HepG2 (cell line): ENCODE data around the gene FKBP10. TPM values are rescaled to one million over a fixed set of nuclear protein-coding genes. Genes with fewer than 3 reads are reported as not detected.

Source experiments
- EEA1 ChIP-seq: sonication (generic); formaldehyde crosslinking; IDR thresholded peaks from 2 replicates; pipeline ENCODE4 v1.5.1; 2020; ENCODE audit warnings: mild to moderate bottlenecking, missing genetic modification reagents, borderline replicate concordance
- ERF ChIP-seq: IDR thresholded peaks from 2 replicates; pipeline ENCODE4 v1.6.1; 2018; ENCODE audit warnings: missing biosample characterization, missing genetic modification reagents
- MTA1 ChIP-seq: sonication (generic); formaldehyde crosslinking; IDR thresholded peaks from 2 replicates; pipeline ENCODE4 v1.4.0; 2020; ENCODE audit warnings: missing genetic modification reagents, mild to moderate bottlenecking, borderline replicate concordance
- NCOR1 ChIP-seq: fragments of 200-600 bp; sonication (generic); IDR thresholded peaks from 2 replicates; pipeline ENCODE4 v1.7.0; 2017; ENCODE audit warnings: antibody characterized with exemption, low read length, borderline replicate concordance
- NFYB ChIP-seq: sonication (generic); formaldehyde crosslinking; IDR thresholded peaks from 2 replicates; pipeline ENCODE4 v1.4.0; 2020; ENCODE audit warnings: missing genetic modification reagents
- PCBP1 ChIP-seq: fragments of 200-400 bp; formaldehyde crosslinking; IDR thresholded peaks from 2 replicates; pipeline ENCODE4 v1.6.1; 2017; ENCODE audit warnings: mild to moderate bottlenecking, low read depth, low read length, borderline replicate concordance
- PHF8 ChIP-seq: sonication (generic); formaldehyde crosslinking; IDR thresholded peaks from 2 replicates; pipeline ENCODE4 v1.5.0; 2020; ENCODE audit warnings: missing genetic modification reagents
- PTBP1 ChIP-seq: fragments of 200-400 bp; formaldehyde crosslinking; IDR thresholded peaks from 2 replicates; pipeline ENCODE4 v1.6.1; 2018; ENCODE audit warnings: low read length, low read depth; ENCODE audit not compliant: poor library complexity, severe bottlenecking
- SOX13 ChIP-seq, 3 experiments: fragments of 450-650 bp in 1 of 3; sonication (generic) in 1 of 3; formaldehyde crosslinking in 1 of 3; IDR thresholded peaks in 2 of 3; conservative IDR thresholded peaks in 1 of 3; 2 replicates each; pipeline versions ENCODE4 v1.5.0 to v1.6.1; 2016 to 2020; ENCODE audit warnings: antibody characterized with exemption in 1 of 3, mild to moderate bottlenecking in 1 of 3, missing compliant biosample characterization in 1 of 3, missing genetic modification reagents in 1 of 3, moderate library complexity in 1 of 3
- TMF1 ChIP-seq: sonication (generic); formaldehyde crosslinking; IDR thresholded peaks from 2 replicates; pipeline ENCODE4 v1.8.1; 2022; ENCODE audit warnings: low read depth, missing genetic modification reagents
- YEATS4 ChIP-seq: sonication (generic); formaldehyde crosslinking; IDR thresholded peaks from 2 replicates; pipeline ENCODE4 v1.4.0; 2020; ENCODE audit warnings: missing genetic modification reagents, borderline replicate concordance
- ZNF253 ChIP-seq: sonication (generic); formaldehyde crosslinking; IDR thresholded peaks from 2 replicates; pipeline ENCODE4 v1.8.0; 2022; ENCODE audit warnings: mild to moderate bottlenecking, missing genetic modification reagents, borderline replicate concordance
- ZNF652 ChIP-seq: IDR thresholded peaks from 2 replicates; pipeline ENCODE4 v1.6.1; 2016; ENCODE audit warnings: low read depth, borderline replicate concordance
- ZNF782 ChIP-seq: sonication (generic); formaldehyde crosslinking; IDR thresholded peaks from 2 replicates; pipeline ENCODE4 v1.4.0; 2020; ENCODE audit warnings: missing genetic modification reagents, mild to moderate bottlenecking, borderline replicate concordance
- ZNF891 ChIP-seq: sonication (generic); formaldehyde crosslinking; IDR thresholded peaks from 2 replicates; pipeline ENCODE4 v1.5.0; 2020; ENCODE audit warnings: mild to moderate bottlenecking, missing genetic modification reagents
- polyA plus RNA-seq, 8 experiments: library from polyadenylated mRNA; depleted of rRNA in 3 of 8; stranded (reverse) in 7 of 8; unstranded in 1 of 8; fragments of >200 nt; fragmentation: Illumina TruSeq in 4 of 8; extraction: Trizol in 4 of 8; gene quantifications; 2 replicates each; pipeline versions ENCODE4 v1.2.1 to v1.2.3, GENCODE V29; 2011 to 2016; ENCODE audit warnings: low read depth in 4 of 8, missing spikeins in 1 of 8, mixed read lengths in 1 of 8; ENCODE audit not compliant: insufficient read depth in 1 of 8
- total RNA-seq, 5 experiments: library from RNA; depleted of rRNA; stranded (reverse); fragments of >200 nt; fragmentation: Illumina TruSeq; extraction: Trizol; gene quantifications; 2 replicates each; pipeline ENCODE4 v1.2.3, GENCODE V29; 2016; ENCODE audit warnings: low read depth in 1 of 5
- TF ChIP-seq, protein P1 (sequence below): sonication (generic); formaldehyde crosslinking; IDR thresholded peaks from 2 replicates; pipeline ENCODE4 v1.8.0; 2022; ENCODE audit warnings: mild to moderate bottlenecking, missing genetic modification reagents, moderate library complexity
- TF ChIP-seq, protein P2 (sequence below): sonication (generic); formaldehyde crosslinking; IDR thresholded peaks from 2 replicates; pipeline ENCODE4 v1.4.0; 2020; ENCODE audit warnings: missing genetic modification reagents
- TF ChIP-seq, protein P3 (sequence below): sonication (generic); formaldehyde crosslinking; IDR thresholded peaks from 2 replicates; pipeline ENCODE4 v1.9.0; 2021; ENCODE audit warnings: missing genetic modification reagents, borderline replicate concordance
- TF ChIP-seq, protein P4 (sequence below): sonication (generic); formaldehyde crosslinking; IDR thresholded peaks from 2 replicates; pipeline ENCODE4 v1.4.0; 2020; ENCODE audit warnings: missing genetic modification reagents, low read depth, mild to moderate bottlenecking, borderline replicate concordance
- TF ChIP-seq, protein P5 (sequence below): sonication (generic); formaldehyde crosslinking; IDR thresholded peaks from 2 replicates; pipeline ENCODE4 v1.4.0; 2020; ENCODE audit warnings: mild to moderate bottlenecking, missing genetic modification reagents

The FKBP10 gene
- total and polyA plus RNA-seq, 2 of the 13 experiments (the other 11 are each of a cell fraction or from before 2014, with no cell fraction given) = 149 to 573 TPM

DNA sequence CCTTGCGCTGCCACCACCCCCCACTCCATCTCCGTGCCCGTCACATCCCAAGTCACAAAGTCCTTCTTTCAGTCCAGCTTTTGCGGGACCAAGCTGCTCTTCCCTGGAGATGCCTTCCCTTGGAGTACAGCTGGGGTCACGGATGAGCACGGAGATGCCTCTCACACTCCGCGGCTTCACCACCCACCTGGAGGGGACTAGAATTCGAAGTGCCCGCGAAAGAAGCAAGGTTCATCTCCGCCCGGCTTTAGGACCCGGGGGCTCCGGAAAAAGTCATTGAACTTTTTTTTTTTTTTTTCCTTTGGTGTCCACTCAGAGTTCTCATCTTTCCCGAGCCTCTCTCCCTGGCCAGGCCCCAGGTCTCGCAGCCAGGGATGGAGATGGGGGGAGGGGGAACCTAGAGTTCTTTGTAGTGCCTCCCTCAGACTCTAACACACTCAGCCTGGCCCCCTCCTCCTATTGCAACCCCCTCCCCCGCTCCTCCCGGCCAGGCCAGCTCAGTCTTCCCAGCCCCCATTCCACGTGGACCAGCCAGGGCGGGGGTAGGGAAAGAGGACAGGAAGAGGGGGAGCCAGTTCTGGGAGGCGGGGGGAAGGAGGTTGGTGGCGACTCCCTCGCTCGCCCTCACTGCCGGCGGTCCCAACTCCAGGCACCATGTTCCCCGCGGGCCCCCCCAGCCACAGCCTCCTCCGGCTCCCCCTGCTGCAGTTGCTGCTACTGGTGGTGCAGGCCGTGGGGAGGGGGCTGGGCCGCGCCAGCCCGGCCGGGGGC lies at the start of gene FKBP10 (continued):
- no peak for TF ChIP-seq SOX13 (IDR thresholded peaks at IDR 0.05)
- peak in 1 of 2 experiments; percentile 10; a peak in 1 of 4 replicates for TF ChIP-seq SOX13 (CRISPR knock-in tag; conservative IDR thresholded peaks at IDR 0.05 in 1 of 2, IDR thresholded peaks at IDR 0.05 in 1 of 2)
- TF ChIP-seq ZNF652 (CRISPR knock-in tag) = no peak
- TF ChIP-seq, protein P1, sequence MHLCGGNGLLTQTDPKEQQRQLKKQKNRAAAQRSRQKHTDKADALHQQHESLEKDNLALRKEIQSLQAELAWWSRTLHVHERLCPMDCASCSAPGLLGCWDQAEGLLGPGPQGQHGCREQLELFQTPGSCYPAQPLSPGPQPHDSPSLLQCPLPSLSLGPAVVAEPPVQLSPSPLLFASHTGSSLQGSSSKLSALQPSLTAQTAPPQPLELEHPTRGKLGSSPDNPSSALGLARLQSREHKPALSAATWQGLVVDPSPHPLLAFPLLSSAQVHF (CRISPR knock-in tag) = peak; percentile 46; the same call in 1 of the 2 replicates
- TF ChIP-seq ERF = no peak; the same call in 1 of the 2 replicates
- TF ChIP-seq NCOR1 = peak; percentile 76; the same call in 1 of the 2 replicates
- TF ChIP-seq ZNF253 (CRISPR knock-in tag) = 0 out of 2 replicates have a peak, but pooled peaks have one; percentile 45
- TF ChIP-seq PCBP1 = 0 out of 2 replicates have a peak, but pooled peaks have one; percentile 29
- TF ChIP-seq, protein P2, sequence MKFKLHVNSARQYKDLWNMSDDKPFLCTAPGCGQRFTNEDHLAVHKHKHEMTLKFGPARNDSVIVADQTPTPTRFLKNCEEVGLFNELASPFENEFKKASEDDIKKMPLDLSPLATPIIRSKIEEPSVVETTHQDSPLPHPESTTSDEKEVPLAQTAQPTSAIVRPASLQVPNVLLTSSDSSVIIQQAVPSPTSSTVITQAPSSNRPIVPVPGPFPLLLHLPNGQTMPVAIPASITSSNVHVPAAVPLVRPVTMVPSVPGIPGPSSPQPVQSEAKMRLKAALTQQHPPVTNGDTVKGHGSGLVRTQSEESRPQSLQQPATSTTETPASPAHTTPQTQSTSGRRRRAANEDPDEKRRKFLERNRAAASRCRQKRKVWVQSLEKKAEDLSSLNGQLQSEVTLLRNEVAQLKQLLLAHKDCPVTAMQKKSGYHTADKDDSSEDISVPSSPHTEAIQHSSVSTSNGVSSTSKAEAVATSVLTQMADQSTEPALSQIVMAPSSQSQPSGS (CRISPR knock-in tag) = peak; percentile 52; the same call in 1 of the 2 replicates
- no peak for TF ChIP-seq PTBP1
- 0 out of 2 replicates have a peak, but pooled peaks have one; percentile 1 for TF ChIP-seq EEA1 (CRISPR knock-in tag)
- TF ChIP-seq MTA1 = 0 out of 2 replicates have a peak, but pooled peaks have one; percentile 48
- no peak for TF ChIP-seq ZNF891 (CRISPR knock-in tag)
- TF ChIP-seq, protein P3, sequence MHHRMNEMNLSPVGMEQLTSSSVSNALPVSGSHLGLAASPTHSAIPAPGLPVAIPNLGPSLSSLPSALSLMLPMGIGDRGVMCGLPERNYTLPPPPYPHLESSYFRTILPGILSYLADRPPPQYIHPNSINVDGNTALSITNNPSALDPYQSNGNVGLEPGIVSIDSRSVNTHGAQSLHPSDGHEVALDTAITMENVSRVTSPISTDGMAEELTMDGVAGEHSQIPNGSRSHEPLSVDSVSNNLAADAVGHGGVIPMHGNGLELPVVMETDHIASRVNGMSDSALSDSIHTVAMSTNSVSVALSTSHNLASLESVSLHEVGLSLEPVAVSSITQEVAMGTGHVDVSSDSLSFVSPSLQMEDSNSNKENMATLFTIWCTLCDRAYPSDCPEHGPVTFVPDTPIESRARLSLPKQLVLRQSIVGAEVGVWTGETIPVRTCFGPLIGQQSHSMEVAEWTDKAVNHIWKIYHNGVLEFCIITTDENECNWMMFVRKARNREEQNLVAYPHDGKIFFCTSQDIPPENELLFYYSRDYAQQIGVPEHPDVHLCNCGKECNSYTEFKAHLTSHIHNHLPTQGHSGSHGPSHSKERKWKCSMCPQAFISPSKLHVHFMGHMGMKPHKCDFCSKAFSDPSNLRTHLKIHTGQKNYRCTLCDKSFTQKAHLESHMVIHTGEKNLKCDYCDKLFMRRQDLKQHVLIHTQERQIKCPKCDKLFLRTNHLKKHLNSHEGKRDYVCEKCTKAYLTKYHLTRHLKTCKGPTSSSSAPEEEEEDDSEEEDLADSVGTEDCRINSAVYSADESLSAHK (CRISPR knock-in tag) = no peak
- TF ChIP-seq, protein P4, sequence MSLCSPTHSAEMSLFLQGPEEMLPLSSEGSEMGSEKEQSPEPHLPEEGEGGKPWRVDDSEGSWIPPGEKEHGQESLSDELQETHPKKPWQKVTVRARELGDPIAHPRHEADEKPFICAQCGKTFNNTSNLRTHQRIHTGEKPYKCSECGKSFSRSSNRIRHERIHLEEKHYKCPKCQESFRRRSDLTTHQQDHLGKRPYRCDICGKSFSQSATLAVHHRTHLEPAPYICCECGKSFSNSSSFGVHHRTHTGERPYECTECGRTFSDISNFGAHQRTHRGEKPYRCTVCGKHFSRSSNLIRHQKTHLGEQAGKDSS = peak; percentile 50; the same call in 1 of the 2 replicates
- no peak; the same call in 1 of the 2 replicates for TF ChIP-seq NFYB (CRISPR knock-in tag)
- peak; percentile 69 for TF ChIP-seq PHF8 (CRISPR knock-in tag)
- TF ChIP-seq TMF1 = no peak
- TF ChIP-seq ZNF782 (CRISPR knock-in tag) = no peak
- TF ChIP-seq YEATS4 (CRISPR knock-in tag) = peak; percentile 90
- TF ChIP-seq, protein P5, sequence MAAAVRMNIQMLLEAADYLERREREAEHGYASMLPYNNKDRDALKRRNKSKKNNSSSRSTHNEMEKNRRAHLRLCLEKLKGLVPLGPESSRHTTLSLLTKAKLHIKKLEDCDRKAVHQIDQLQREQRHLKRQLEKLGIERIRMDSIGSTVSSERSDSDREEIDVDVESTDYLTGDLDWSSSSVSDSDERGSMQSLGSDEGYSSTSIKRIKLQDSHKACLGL (CRISPR knock-in tag) = peak; percentile 83
